Stimulated activated memory B cell treated with anti-CD40 and anti-IgM and Interleukin-4, amounts not matched to agents 10 μg/mL and 1 μg/mL and 100 μg/mL, for 72 hours (primary cell): ENCODE measurements around the gene OR10A3.
"Not testable (repeated sequence)": the region's sequence is repeated elsewhere in the genome, so short reads cannot be mapped to it uniquely, and the experiment has no call there.

Experiments used
- ATAC-seq: fragments of 150-1000 bp; cut with Tn5 transposase; 2 replicates; pipeline ENCODE4 v1.10.0; 2021
- H3K27ac Mint-ChIP-seq: one replicate; pipeline ENCODE4 v1.8.0; 2022; ENCODE audit warnings: mild to moderate bottlenecking, mixed read lengths
- H3K27me3 Mint-ChIP-seq: one replicate; pipeline ENCODE4 v1.8.0; 2022; ENCODE audit warnings: mixed read lengths
- H3K36me3 Mint-ChIP-seq: one replicate; pipeline ENCODE4 v1.8.0; 2022; ENCODE audit warnings: mixed read lengths
- H3K4me1 Mint-ChIP-seq: one replicate; pipeline ENCODE4 v1.8.0; 2022; ENCODE audit warnings: mixed read lengths
- H3K4me3 Mint-ChIP-seq: one replicate; pipeline ENCODE4 v1.8.0; 2022; ENCODE audit warnings: mild to moderate bottlenecking, moderate library complexity, mixed read lengths
- H3K9me3 Mint-ChIP-seq: one replicate; pipeline ENCODE4 v1.8.0; 2022; ENCODE audit warnings: mixed read lengths

The OR10A3 gene, protein sequence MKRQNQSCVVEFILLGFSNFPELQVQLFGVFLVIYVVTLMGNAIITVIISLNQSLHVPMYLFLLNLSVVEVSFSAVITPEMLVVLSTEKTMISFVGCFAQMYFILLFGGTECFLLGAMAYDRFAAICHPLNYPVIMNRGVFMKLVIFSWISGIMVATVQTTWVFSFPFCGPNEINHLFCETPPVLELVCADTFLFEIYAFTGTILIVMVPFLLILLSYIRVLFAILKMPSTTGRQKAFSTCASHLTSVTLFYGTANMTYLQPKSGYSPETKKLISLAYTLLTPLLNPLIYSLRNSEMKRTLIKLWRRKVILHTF

DNA sequence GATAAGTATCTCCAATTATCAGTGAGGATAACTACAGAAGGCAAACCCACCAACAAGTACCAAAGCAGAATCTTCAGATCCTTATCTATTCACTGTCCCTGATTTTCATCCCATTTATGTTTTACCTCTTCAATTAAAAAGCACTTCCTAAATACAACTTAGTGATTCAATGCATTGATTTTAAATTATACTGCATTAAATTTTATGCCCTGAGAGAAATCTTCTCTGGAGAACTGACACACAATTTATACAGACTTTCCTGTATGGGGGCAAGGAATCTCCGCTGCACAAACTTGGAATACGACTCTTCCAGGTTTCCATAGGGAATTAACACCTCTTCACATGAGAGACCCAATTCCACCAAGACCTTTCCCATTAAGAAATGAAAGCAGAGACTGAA lies at the start of gene OR10A3:
TSS of gene OR10A3 (minus strand) at position 101 of the 400 bp plus-strand sequence. CDS start 2,188 bp downstream, outside the sequence.
- Mint-ChIP-seq H3K9me3 (peaks cover 14% of the 10 kb centered on the region), H3K4me1 (no peaks in the 10 kb centered on the region), H3K27me3 (peaks cover 11% of the 10 kb centered on the region), H3K4me3 (no peak within 1 kb of the TSS), H3K27ac (no peak within 1 kb of the TSS), H3K36me3 (no peaks in the 10 kb centered on the region)
- ATAC-seq, result no peak

DNA sequence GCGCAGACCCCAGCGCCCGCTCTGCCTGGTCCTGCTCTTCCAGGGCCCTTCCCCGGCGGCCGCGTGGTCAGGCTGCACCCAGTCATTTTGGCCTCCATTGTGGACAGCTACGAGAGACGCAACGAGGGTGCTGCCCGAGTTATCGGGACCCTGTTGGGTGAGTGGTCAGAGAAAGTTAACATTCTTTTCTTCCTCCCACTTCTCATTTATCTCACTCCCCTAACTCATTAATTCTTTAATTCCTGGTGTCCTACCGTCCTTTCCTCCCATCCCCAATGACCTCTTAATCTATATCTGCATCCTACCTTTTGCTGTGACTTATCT lies 46.0 kb upstream of the OR10A3 start:
- peak; percentile 3 for ATAC-seq
- not testable (repeated sequence) for H3K9me3 Mint-ChIP-seq, H3K27me3 Mint-ChIP-seq
- Mint-ChIP-seq H3K4me1 (peaks cover 46% of the 10 kb centered on the region), H3K27ac (peak overlapping the region; percentile 90), H3K36me3 (peaks cover 30% of the 10 kb centered on the region), H3K4me3 (peak overlapping the region; percentile 93)

DNA sequence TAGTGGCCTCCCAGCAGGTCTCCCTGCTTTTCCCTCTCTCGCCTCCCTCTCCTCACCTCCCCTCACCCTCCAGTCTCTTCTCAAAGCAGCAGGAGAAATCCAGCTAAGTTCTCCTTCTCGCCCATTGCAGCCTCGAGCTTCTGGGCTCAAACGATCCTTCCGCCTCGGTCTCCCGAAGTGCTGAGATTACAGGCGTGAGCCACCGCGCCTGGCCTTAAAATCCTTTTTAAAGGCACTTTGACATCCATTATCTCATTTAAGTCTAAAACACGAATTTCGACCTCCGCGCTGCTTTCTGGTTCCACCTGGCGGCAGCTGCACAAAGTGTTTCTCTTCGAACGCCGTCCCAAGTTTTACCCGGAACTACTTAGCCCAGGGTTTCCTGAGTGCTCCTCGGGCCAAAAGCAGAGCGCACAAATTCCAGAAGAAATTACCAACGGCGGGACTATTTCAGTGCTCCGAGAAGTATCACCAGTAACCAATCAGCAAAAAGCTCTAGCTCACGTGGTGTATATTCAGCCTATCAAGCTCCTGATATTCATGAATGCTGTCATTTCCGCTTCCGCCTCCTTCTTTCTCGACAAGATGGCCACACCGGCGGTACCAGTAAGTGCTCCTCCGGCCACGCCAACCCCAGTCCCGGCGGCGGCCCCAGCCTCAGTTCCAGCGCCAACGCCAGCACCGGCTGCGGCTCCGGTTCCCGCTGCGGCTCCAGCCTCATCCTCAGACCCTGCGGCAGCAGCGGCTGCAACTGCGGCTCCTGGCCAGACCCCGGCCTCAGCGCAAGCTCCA lies 45.5 kb upstream of the OR10A3 start, which contains the start of gene EIF3F:
TSS of gene EIF3F (plus strand) at position 570 of the 792 bp plus-strand sequence. CDS start at position 586, 16 bp downstream.
- H3K27me3 Mint-ChIP-seq, result no peaks in the 10 kb centered on the region
- H3K36me3 Mint-ChIP-seq, result peaks cover 29% of the 10 kb centered on the region
- peaks cover 46% of the 10 kb centered on the region for H3K4me1 Mint-ChIP-seq
- H3K27ac Mint-ChIP-seq, result peak within 1 kb of the TSS; percentile 90
- no peaks in the 10 kb centered on the region for H3K9me3 Mint-ChIP-seq
- peak; percentile 99 for ATAC-seq
- H3K4me3 Mint-ChIP-seq, result peak within 1 kb of the TSS; percentile 93

DNA sequence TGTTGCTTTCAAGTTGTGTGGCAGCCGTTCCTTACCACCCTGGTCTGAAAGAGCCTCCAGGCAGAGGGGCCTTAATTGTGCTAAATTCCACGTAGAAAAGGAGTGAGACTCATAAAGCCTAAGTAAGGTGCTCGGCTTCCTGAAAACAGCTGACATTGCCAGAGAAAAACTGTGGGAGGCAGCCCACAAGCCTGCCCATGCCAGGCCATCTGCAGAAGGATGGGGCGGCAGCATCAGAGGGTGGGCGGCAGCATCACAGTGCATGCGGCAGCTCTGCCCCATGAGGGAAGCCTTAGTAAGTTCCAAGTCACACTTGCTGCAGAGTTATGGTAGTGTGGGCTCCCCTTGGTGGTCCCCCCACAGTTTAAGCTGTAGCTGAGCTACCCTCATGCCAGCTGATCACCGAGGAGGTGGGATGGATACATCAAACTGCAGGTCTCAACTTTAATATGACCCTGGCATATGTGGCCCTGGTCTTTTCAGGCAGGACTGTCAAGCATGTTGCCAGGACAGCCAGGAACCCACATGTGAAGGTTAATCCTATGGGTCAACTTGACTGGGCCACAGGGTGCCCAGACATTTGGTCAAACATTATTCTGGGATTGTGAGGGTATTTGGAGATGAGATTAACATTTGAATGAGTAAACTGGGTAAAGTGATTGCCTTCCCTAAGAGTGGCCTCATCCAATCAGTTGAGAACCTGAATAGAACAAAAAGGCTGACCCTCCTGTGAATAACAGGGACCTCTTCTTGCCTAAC lies 42.5 kb upstream of the OR10A3 start:
- no peak for ATAC-seq
- Mint-ChIP-seq H3K27me3 (no peaks in the 10 kb centered on the region), H3K4me1 (peaks cover 24% of the 10 kb centered on the region), H3K36me3 (peaks cover 4% of the 10 kb centered on the region), H3K27ac (no peak overlapping the region), H3K9me3 (no peaks in the 10 kb centered on the region), H3K4me3 (no peak overlapping the region)

DNA sequence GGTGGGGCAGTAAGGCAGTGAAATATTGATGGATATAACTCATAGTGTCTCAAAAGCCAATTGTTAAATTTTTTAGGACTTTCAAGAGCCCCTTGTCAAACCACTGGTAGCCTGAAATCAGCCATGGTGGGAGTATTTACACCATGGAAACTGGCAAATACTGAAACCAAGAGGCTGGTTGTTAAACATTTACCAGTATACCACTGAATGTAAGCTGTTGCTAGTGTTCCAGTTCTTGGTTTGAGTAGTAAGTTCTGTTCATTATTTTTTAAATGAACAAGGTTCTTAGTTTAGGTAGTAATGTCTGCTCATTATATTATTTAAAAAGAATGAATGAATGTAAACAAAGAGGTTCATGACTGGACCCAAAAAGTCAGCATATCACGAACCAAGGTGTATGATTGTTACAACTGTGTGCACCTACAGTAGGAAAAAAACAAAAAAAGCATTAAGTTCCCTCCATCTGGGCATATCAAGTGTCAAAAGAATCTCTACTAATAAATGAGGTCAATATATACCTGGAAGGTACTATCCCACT lies 41.1 kb upstream of the OR10A3 start:
- H3K36me3 Mint-ChIP-seq, result no peaks in the 10 kb centered on the region
- H3K27me3 Mint-ChIP-seq, result no peaks in the 10 kb centered on the region
- peaks cover 12% of the 10 kb centered on the region for H3K4me1 Mint-ChIP-seq
- no peaks in the 10 kb centered on the region for H3K9me3 Mint-ChIP-seq
- no peak for ATAC-seq
- no peak overlapping the region for H3K27ac Mint-ChIP-seq
- H3K4me3 Mint-ChIP-seq, result no peak overlapping the region

DNA sequence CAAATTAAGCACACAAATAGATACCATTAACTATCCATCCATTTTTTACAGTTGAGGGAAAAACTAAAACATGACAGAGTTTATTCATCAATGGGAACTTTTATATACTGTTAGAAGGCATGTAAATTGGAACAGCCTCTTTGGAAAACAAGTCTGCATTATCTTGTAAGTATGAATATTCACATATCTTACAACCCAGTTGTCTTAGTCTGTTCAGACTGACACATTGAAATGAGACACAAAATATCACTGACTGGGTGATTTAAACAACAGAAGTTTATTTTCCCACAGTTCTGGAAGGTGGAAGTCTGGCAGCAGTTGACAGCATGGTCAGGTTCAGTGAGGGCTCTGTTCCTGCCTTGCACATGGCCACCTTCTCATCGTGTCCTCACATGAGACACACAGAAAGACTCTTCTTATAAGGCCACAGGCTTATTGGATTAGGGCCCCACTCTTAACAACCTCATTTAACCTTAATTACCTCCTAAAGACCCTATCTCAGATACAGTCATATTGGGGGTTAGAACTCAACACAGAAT lies 40.2 kb upstream of the OR10A3 start:
- no peak for ATAC-seq
- H3K9me3 Mint-ChIP-seq, result no peaks in the 10 kb centered on the region
- no peaks in the 10 kb centered on the region for H3K27me3 Mint-ChIP-seq
- no peaks in the 10 kb centered on the region for H3K36me3 Mint-ChIP-seq
- no peak overlapping the region for H3K4me3 Mint-ChIP-seq
- H3K4me1 Mint-ChIP-seq, result peaks cover 6% of the 10 kb centered on the region
- H3K27ac Mint-ChIP-seq, result no peak overlapping the region

DNA sequence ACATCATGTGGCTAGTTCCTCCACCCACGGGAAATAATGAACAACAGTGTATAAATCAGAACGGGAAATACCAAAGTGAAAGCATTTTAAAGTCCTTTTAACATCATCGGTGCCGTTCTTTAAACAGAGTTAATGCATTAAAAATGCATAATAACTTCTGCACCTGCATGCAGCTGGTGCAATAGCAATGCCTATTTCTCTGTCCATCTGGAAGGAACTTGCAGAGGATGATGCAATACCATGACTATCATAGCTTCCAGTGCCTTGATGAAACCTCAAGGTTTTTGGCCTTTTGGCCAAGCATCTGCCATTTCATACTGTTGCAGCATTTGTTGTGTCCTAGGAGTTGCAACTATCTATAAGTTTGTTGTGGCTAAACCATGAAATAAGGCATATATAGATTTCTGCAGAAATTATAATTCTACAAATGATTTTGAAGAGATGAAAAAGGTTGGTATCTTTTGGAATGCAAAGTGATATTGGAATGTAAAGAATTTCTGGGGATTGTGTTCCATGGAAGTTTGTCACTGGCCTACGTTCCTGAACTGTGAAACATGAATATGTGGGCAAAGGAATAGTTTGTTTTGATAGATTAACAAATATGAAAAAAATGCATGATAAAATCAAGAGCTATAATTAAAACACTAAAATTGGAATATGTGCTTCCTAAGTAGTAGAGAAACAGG lies 35.9 kb upstream of the OR10A3 start:
- H3K36me3 Mint-ChIP-seq, result no peaks in the 10 kb centered on the region
- no peak overlapping the region for H3K4me3 Mint-ChIP-seq
- no peaks in the 10 kb centered on the region for H3K27me3 Mint-ChIP-seq
- H3K27ac Mint-ChIP-seq, result no peak overlapping the region
- no peaks in the 10 kb centered on the region for H3K9me3 Mint-ChIP-seq
- H3K4me1 Mint-ChIP-seq, result no peaks in the 10 kb centered on the region
- no peak for ATAC-seq

DNA sequence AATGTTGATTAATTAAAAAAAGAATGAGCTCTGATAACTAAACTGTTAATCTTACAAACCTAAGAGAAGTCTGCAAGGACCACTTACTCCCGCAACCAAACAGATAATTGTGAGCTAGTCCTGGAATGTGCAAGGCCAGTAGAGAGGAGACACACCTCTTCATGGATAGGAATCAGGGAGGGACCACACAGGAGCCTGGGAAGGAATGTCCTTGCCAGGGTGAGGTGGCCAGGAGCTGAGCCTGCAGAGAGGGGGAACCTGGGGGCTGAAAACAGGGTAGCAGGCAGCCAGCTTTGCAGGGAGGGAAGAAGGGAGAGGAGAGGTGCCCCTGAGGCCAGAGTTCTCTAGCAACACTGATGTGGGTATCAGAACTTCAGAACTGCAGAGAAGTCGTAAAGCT lies 33.2 kb upstream of the OR10A3 start:
- Mint-ChIP-seq H3K36me3 (no peaks in the 10 kb centered on the region), H3K27me3 (peaks cover 9% of the 10 kb centered on the region), H3K27ac (no peak overlapping the region), H3K4me3 (no peak overlapping the region), H3K4me1 (no peaks in the 10 kb centered on the region), H3K9me3 (no peaks in the 10 kb centered on the region)
- no peak for ATAC-seq

DNA sequence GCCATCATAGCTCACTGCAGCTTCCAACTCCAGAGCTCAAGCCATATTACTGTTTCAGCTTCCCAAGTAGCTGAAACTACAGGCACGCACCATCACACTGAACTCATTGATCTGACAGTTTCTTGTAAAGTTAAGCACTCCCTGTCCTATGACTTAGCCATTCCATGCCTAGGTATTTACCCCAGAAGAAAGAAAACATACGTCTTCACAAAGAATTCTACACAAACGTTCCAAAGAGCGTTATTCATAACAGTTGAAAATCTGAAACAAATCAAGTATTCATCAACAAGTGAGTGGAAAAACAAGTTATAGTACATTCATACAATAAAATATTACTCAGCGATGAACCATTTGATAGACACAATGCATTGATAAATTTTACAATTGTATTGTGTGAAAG lies 31.5 kb upstream of the OR10A3 start:
- Mint-ChIP-seq H3K4me1 (no peaks in the 10 kb centered on the region), H3K27me3 (peaks cover 18% of the 10 kb centered on the region), H3K4me3 (no peak overlapping the region), H3K27ac (no peak overlapping the region), H3K36me3 (no peaks in the 10 kb centered on the region), H3K9me3 (no peaks in the 10 kb centered on the region)
- ATAC-seq, result no peak

DNA sequence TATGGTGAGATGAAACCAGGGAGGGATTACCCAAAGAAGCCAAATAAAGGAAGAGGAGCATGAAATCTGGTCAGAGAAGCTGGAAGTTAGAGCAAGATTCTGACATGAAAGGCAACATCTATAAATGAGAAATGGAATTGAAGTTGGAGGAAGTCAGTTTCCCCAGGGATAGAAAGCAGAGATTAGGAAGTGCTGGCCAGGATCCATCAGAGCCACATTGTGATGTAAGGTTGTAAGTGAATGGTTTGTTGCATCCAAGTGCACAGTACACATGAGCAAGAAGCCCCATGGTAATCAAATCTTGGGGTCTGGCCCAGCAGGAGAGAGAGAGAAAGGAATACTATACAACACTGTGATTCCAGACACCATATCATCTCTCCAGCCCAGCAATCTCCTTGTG lies 30.3 kb upstream of the OR10A3 start:
- no peaks in the 10 kb centered on the region for H3K36me3 Mint-ChIP-seq
- no peaks in the 10 kb centered on the region for H3K4me1 Mint-ChIP-seq
- peaks cover 23% of the 10 kb centered on the region for H3K27me3 Mint-ChIP-seq
- no peak for ATAC-seq
- no peaks in the 10 kb centered on the region for H3K9me3 Mint-ChIP-seq
- no peak overlapping the region for H3K27ac Mint-ChIP-seq
- H3K4me3 Mint-ChIP-seq, result no peak overlapping the region

DNA sequence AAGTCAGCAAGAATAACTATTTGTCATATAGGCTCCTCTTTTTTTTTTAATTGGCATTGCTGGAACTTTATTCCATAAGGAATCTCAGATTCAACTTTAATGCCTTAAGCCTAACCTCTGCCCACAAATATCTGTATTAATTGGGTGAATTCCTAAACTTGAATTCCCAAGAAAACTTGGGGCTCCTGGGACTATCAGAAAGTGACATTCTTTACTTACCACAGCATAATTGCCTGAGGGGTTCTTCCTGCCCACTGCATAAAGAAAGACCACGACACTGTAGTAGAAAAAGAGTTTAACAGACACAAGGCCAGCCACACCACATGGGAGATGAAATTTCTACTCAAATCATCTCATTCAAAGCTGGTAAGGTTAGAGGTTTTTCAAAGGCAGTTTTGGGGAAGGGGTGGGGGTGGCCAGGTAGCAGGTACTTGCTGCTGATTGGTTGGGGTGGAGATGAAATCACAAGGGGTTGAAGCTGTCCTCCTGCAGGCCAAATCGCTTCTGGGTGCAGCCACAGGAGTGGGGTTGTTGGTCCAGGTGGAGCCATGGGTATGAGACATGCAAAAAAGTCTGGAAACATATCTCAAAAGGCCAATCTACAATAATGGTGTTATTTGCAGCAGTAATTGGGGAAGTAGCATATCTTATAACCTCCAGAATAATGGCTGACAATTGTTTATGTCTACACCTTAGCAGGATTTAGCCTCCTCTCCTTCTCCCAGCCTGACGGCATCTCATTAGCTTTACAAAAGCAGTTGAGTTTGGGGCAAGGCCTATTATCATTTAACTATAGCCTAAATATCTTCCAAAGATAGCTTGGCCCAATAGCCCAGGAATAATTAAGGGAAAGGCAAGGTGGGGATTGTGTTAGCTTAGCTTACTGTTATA lies 28.5 kb upstream of the OR10A3 start:
- no peaks in the 10 kb centered on the region for H3K4me1 Mint-ChIP-seq
- ATAC-seq, result no peak
- no peak overlapping the region for H3K27ac Mint-ChIP-seq
- H3K27me3 Mint-ChIP-seq, result peaks cover 37% of the 10 kb centered on the region
- H3K9me3 Mint-ChIP-seq, result no peaks in the 10 kb centered on the region
- no peak overlapping the region for H3K4me3 Mint-ChIP-seq
- no peaks in the 10 kb centered on the region for H3K36me3 Mint-ChIP-seq

DNA sequence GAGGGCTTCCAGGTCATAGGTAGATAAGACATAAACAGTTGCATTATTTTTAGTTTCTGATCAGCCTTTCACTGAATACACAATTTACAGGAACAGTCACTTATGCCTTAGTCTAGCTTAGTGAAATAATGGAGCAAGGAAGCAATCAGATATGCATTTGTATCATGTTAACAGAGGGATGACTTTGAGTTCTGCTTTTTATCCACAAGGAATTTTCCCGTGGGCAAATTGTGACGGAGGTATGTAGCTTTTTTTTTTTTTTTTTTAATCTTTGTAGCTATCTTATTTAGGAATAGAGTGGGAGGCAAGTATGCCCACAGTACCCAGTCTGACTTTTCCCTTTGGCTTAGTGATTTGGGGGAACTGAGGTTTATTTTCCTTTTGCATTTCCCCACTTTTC lies 27.2 kb upstream of the OR10A3 start:
- Mint-ChIP-seq H3K9me3 (no peaks in the 10 kb centered on the region), H3K27me3 (peaks cover 46% of the 10 kb centered on the region), H3K4me1 (no peaks in the 10 kb centered on the region), H3K4me3 (no peak overlapping the region), H3K36me3 (no peaks in the 10 kb centered on the region), H3K27ac (no peak overlapping the region)
- no peak for ATAC-seq

DNA sequence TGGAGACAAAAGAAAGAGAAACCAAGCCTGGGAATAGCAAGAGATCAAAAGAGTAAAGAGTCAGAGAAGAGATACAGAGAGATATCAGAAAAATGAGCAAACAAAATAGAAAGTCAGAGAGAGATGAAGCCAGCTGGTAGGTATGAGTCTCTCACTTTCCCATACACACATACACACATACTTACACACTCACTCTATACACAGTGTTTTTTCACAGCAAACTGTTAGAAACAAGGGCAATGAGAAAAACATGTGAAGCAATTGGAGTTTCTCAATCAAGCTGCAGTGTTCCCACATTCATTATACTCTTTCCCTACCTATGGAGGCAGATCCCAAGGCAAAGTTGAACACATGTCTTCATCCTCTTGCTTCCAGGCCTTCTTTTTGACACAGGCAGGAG lies 26.3 kb upstream of the OR10A3 start:
- Mint-ChIP-seq H3K9me3 (no peaks in the 10 kb centered on the region), H3K4me1 (no peaks in the 10 kb centered on the region), H3K27me3 (peaks cover 46% of the 10 kb centered on the region), H3K27ac (no peak overlapping the region), H3K4me3 (no peak overlapping the region), H3K36me3 (no peaks in the 10 kb centered on the region)
- ATAC-seq, result no peak

DNA sequence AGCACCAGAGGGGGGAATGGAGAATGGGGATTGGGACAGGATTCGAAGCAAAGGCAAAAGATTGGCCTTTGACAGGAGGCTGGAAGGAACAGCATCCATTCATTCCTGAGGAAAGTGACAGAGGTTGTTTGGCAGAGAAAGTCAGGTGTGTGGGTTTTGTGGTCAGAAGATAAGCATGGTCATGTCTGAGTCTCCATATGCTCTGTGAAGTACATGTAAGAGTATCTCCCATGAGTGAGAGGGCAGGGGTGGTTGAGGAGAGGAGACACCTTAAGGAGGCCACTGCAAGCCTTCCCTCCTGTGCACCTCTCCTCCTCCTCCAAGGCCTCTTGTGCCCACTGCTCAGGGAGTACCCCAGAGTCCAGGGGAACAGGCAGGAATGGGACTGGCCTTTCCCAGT lies 25.6 kb upstream of the OR10A3 start:
- Mint-ChIP-seq H3K9me3 (no peaks in the 10 kb centered on the region), H3K4me1 (no peaks in the 10 kb centered on the region), H3K27me3 (peaks cover 45% of the 10 kb centered on the region), H3K4me3 (no peak overlapping the region), H3K36me3 (no peaks in the 10 kb centered on the region), H3K27ac (no peak overlapping the region)
- ATAC-seq, result no peak
